ENCODE data around the gene GDPD4. TPM values are rescaled to one million over a fixed set of nuclear protein-coding genes. Genes with fewer than 3 reads are reported as not detected.
A peak's percentile ranks its signal among the peaks of the same experiment; 100 is the strongest.

The GDPD4 gene
- not detected in 2 replicates for total RNA-seq

GRCh38 chr11:77301510-77301909 lies at the start of gene GDPD4:
Gene GDPD4, minus strand, starts transcription at chr11:77301686. Its CDS starts 16,549 bp downstream, at chr11:77285137.
- DNase-seq (ENCODE audit: low read depth) = no peak

- DNase-seq (ENCODE audit: low read depth) = no peak
Measured at GRCh38 chr11:77347948-77348347, 46.5 kb upstream of the GDPD4 start.

GRCh38 chr11:77346906-77347603 lies 45.6 kb upstream of the GDPD4 start:
- DNase-seq (ENCODE audit: low read depth) = peak; percentile 72

GRCh38 chr11:77345621-77346020 lies 44.1 kb upstream of the GDPD4 start:
- DNase-seq (ENCODE audit: low read depth) = peak; percentile 48

GRCh38 chr11:77340501-77340900 lies 39.0 kb upstream of the GDPD4 start:
- DNase-seq (ENCODE audit: low read depth) = no peak

- DNase-seq (ENCODE audit: low read depth) = no peak
Measured at GRCh38 chr11:77332259-77332658, 30.8 kb upstream of the GDPD4 start.

- DNase-seq (ENCODE audit: low read depth) = no peak
Measured at GRCh38 chr11:77325159-77325558, 23.7 kb upstream of the GDPD4 start.

GRCh38 chr11:77324508-77324907 lies 23.0 kb upstream of the GDPD4 start:
- DNase-seq (ENCODE audit: low read depth) = no peak

- DNase-seq (ENCODE audit: low read depth) = peak; percentile 72
Measured at GRCh38 chr11:77322926-77323590, 21.6 kb upstream of the GDPD4 start.

GRCh38 chr11:77322506-77322905 lies 21.0 kb upstream of the GDPD4 start:
- DNase-seq (ENCODE audit: low read depth) = peak; percentile 90

GRCh38 chr11:77320351-77320750 lies 18.9 kb upstream of the GDPD4 start:
- DNase-seq (ENCODE audit: low read depth) = peak; percentile 16

- DNase-seq (ENCODE audit: low read depth) = no peak
Measured at GRCh38 chr11:77318600-77318999, 17.1 kb upstream of the GDPD4 start.

GRCh38 chr11:77316733-77317342 lies 15.4 kb upstream of the GDPD4 start:
- DNase-seq (ENCODE audit: low read depth) = peak; percentile 65

- DNase-seq (ENCODE audit: low read depth) = no peak
Measured at GRCh38 chr11:77312107-77312506, 10.6 kb upstream of the GDPD4 start.

- DNase-seq (ENCODE audit: low read depth) = no peak
Measured at GRCh38 chr11:77311701-77312100, 10.2 kb upstream of the GDPD4 start.

- DNase-seq (ENCODE audit: low read depth) = no peak
Measured at GRCh38 chr11:77310721-77311120, 9.2 kb upstream of the GDPD4 start.

GRCh38 chr11:77309401-77310085 lies 8.1 kb upstream of the GDPD4 start:
- DNase-seq (ENCODE audit: low read depth) = no peak

- no peak for DNase-seq (ENCODE audit: low read depth)
Measured at GRCh38 chr11:77308838-77309237, 7.4 kb upstream of the GDPD4 start.

- no peak for DNase-seq (ENCODE audit: low read depth)
Measured at GRCh38 chr11:77303328-77303727, 1.8 kb upstream of the GDPD4 start.

- DNase-seq (ENCODE audit: low read depth) = no peak
Measured at GRCh38 chr11:77302752-77303151, 1.3 kb upstream of the GDPD4 start.

GRCh38 chr11:77300695-77301094 lies 791 bp downstream of the GDPD4 start:
- DNase-seq (ENCODE audit: low read depth) = no peak

GRCh38 chr11:77300028-77300427 lies 1.5 kb downstream of the GDPD4 start:
- peak; percentile 53 for DNase-seq (ENCODE audit: low read depth)

Data from renal cortical epithelial cell (primary cell).